GM12878 (cell line): ENCODE data around the gene DMRTB1. TPM values are rescaled to one million over a fixed set of nuclear protein-coding genes. Genes with fewer than 3 reads are reported as not detected.

Source experiments
- ATAC-seq: fragments of 200-7000 bp; cut with Tn5 transposase; 3 replicates; pipeline ENCODE4 v1.9.1; 2020; ENCODE audit warnings: mild to moderate bottlenecking, moderate library complexity
- BruUV-seq: library from RNA; stranded (reverse); fragments of 400-500 nt; replicated peaks from 2 replicates; lab custom pipeline; 2021; lab: Mats Ljungman, UMichigan
- CTCF ChIA-PET: fragments of 300-600 bp; sonication (Branson Sonifier 250); formaldehyde crosslinking; extraction: SDS; loops from one replicate; lab custom pipeline; 2021; ENCODE audit warnings: inconsistent platforms; lab: Yijun Ruan, JAX
- POLR2A ChIA-PET: fragments of 350-600 bp; formaldehyde crosslinking; extraction: SDS; loops from one replicate; lab custom pipeline; 2021; ENCODE audit warnings: inconsistent platforms; lab: Charles Lee
- RAD21 ChIA-PET: fragments of 300-600 bp; sonication (Branson Sonifier 250); formaldehyde crosslinking; loops from one replicate; lab custom pipeline; 2023; ENCODE audit warnings: antibody characterized with exemption; ENCODE audit not compliant: unreplicated experiment; lab: Charles Lee
- SMC1A ChIA-PET: fragments of 300-600 bp; sonication (Branson Sonifier 250); formaldehyde crosslinking; loops from one replicate; lab custom pipeline; 2023; ENCODE audit not compliant: unreplicated experiment, uncharacterized antibody; lab: Charles Lee
- DNase-seq: peaks from one replicate; pipeline ENCODE4 v3.0.0-alpha.2; 2011; ENCODE audit warnings: low read depth, low spot score
- FAIRE-seq: peaks from 3 replicates; lab custom pipeline; 2011; peaks lifted over from hg19 to GRCh38; lab: Jason Lieb, UNC
- H2AFZ ChIP-seq: 2 replicates; pipeline ENCODE4 v1.6.0; 2011; ENCODE audit warnings: low read depth, low read length, control low read depth; ENCODE audit not compliant: control insufficient read depth
- H3K27ac ChIP-seq: 2 replicates; pipeline ENCODE4 v1.5.1; 2011; ENCODE audit warnings: control low read depth; ENCODE audit not compliant: control insufficient read depth, insufficient read depth
- H3K27me3 ChIP-seq, 2 experiments: replicated peaks in 1 of 2; 2 replicates each; pipeline versions ENCODE4 v1.6.0 to v1.6.1; 2011; ENCODE audit warnings: low read length in 1 of 2; ENCODE audit not compliant: control insufficient read depth in 2 of 2, insufficient read depth in 2 of 2
- H3K36me3 ChIP-seq, 2 experiments: 2 replicates each; pipeline ENCODE4 v1.5.1; 2011; ENCODE audit warnings: low read length in 1 of 2; ENCODE audit not compliant: control insufficient read depth in 2 of 2, insufficient read depth in 2 of 2
- H3K4me1 ChIP-seq: 2 replicates; pipeline ENCODE4 v1.6.1; 2011; ENCODE audit warnings: mild to moderate bottlenecking, low read length, moderate library complexity, mixed read lengths; ENCODE audit not compliant: control insufficient read depth, insufficient read depth
- H3K4me2 ChIP-seq: 2 replicates; pipeline ENCODE4 v1.6.0; 2011; ENCODE audit warnings: control low read depth; ENCODE audit not compliant: control insufficient read depth, insufficient read depth
- H3K4me3 ChIP-seq: fragments of 200-600 bp; sonication (generic); 2 replicates; pipeline ENCODE4 v1.5.1; 2016
- H3K79me2 ChIP-seq: 2 replicates; pipeline ENCODE4 v1.6.0; 2011; ENCODE audit warnings: low read length; ENCODE audit not compliant: control insufficient read depth, insufficient read depth
- H3K9ac ChIP-seq: 2 replicates; pipeline ENCODE4 v1.8.0; 2011; ENCODE audit warnings: low read length, control low read depth, mixed read lengths; ENCODE audit not compliant: control insufficient read depth, insufficient read depth
- H3K9me3 ChIP-seq: replicated peaks from 3 replicates; pipeline ENCODE4 v1.5.1; 2011; ENCODE audit warnings: mild to moderate bottlenecking, low read length; ENCODE audit not compliant: control insufficient read depth, insufficient read depth
- H4K20me1 ChIP-seq: 2 replicates; pipeline ENCODE4 v1.6.0; 2011; ENCODE audit not compliant: control insufficient read depth, insufficient read depth
- E2F4 ChIP-seq: IDR thresholded peaks from 2 replicates; pipeline ENCODE4 v1.6.1; 2012; ENCODE audit warnings: low read depth, low read length, improper control_type of control experiment
- ETV6 ChIP-seq, 2 experiments: fragments of 450-650 bp in 1 of 2; IDR thresholded peaks in 1 of 2; conservative IDR thresholded peaks in 1 of 2; 2 replicates each; pipeline ENCODE4 v1.6.1; 2014; ENCODE audit warnings: antibody characterized with exemption in 1 of 2, borderline replicate concordance in 1 of 2, low read depth in 1 of 2, mild to moderate bottlenecking in 1 of 2, moderate library complexity in 1 of 2
- HCFC1 ChIP-seq: fragments of 150-350 bp; IDR thresholded peaks from 2 replicates; pipeline ENCODE4 v1.6.1; 2014; ENCODE audit warnings: low read length
- MYC ChIP-seq: IDR thresholded peaks from 2 replicates; pipeline ENCODE4 v1.6.1; 2011; ENCODE audit warnings: mild to moderate bottlenecking, low read length, moderate library complexity, inconsistent platforms; ENCODE audit not compliant: insufficient read depth, insufficient replicate concordance, insufficient read length, severe bottlenecking
- REST ChIP-seq: IDR thresholded peaks from 2 replicates; pipeline ENCODE4 v1.6.1; 2012; ENCODE audit warnings: mild to moderate bottlenecking, low read depth, low read length
- SMAD1 ChIP-seq: fragments of 450-650 bp; IDR thresholded peaks from 2 replicates; pipeline ENCODE4 v1.6.1; 2018; ENCODE audit warnings: mild to moderate bottlenecking, low read depth; ENCODE audit not compliant: partially characterized antibody
- STAT3 ChIP-seq: IDR thresholded peaks from 2 replicates; pipeline ENCODE4 v1.6.1; 2011; ENCODE audit warnings: low read depth, low read length, improper control_type of control experiment
- TAF1 ChIP-seq: IDR thresholded peaks from 2 replicates; pipeline ENCODE4 v1.6.1; 2011; ENCODE audit warnings: mild to moderate bottlenecking, low read depth, low read length, borderline replicate concordance
- WGBS: methylation state at CpG from one replicate; pipeline ENCODE4 v1.1.6; 2016; ENCODE audit warnings: low lambda C conversion rate; ENCODE audit not compliant: insufficient replicate concordance, insufficient coverage; ENCODE audit errors: missing lambda C conversion rate; 5-methylcytosine and 5-hydroxymethylcytosine counted together
- in situ Hi-C: fragments of 300-500 bp; cut with MboI; formaldehyde crosslinking; loops from 9 replicates; pipeline ENCODE4 v1.14.3; 2018; ENCODE audit warnings: mixed read lengths
- intact Hi-C: fragments of 100-400 bp; cut with micrococcal nuclease; formaldehyde crosslinking; loops from one replicate; pipeline ENCODE4 v1.14.2; 2022; ENCODE audit not compliant: unreplicated experiment
- polyA plus RNA-seq, 11 experiments: library from polyadenylated mRNA; depleted of rRNA in 4 of 11; unstranded in 6 of 11; stranded (reverse) in 5 of 11; fragments of >200 nt; fragmentation: Nextera tagmentation in 4 of 11; fragmentation: Illumina TruSeq in 1 of 11; extraction: Ambion mirVana in 4 of 11; extraction: Trizol in 1 of 11; gene quantifications; 1 replicate in 1 of 11; 2 replicates in 10 of 11; pipeline versions ENCODE4 v1.2.1 to v1.2.3, GENCODE V29; 2011 to 2016; ENCODE audit warnings: inconsistent platforms in 2 of 11, missing spikeins in 2 of 11, low read depth in 1 of 11
- total RNA-seq, 4 experiments: library from RNA; depleted of rRNA in 3 of 4; stranded (reverse); fragments of >200 nt in 3 of 4; fragmentation: Illumina TruSeq in 1 of 4; extraction: Trizol in 1 of 4; gene quantifications; 2 replicates each; pipeline versions ENCODE4 v1.2.1 to v1.2.3, GENCODE V29; 2013 to 2021
- TF ChIP-seq, protein P1 (sequence below): fragments of 450-650 bp; IDR thresholded peaks from 2 replicates; pipeline ENCODE4 v1.6.1; 2016; ENCODE audit warnings: mild to moderate bottlenecking

DMRTB1 gene
- total and polyA plus RNA-seq, 10 of the 15 experiments (the other 5 are each of a cell fraction or from before 2014, with no cell fraction given): not detected

DNA sequence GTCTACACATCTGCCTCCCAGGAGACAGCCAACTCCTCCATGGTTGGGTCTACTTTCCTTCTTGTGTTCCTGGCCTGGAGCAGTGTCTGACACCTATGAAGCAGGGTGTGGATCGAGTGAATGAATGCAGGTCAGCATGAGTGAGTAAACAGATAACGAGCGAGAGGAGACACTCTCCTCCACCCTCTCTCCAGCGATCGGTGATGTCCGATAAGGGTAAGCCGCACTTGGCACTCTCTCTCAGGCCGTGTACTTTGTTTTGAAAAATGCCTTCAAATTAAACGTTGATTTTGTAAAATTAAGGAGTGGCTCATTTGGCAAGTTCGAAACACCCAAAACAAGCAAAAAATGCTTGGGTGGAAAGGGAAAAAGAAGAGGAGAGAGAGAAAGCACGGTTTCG is 43.8 kb upstream of the DMRTB1 start:
- intact Hi-C loops: no loop called here
- Histone ChIP-seq H3K27me3 (no peaks in the 10 kb centered on the region; a peak in 1 of 4 replicates), H3K4me2 (no peak overlapping the region), H3K79me2 (no peaks in the 10 kb centered on the region), H3K27ac (no peak overlapping the region), H3K9ac (no peak overlapping the region), H3K4me3 (no peak overlapping the region), H4K20me1 (no peaks in the 10 kb centered on the region), H3K4me1 (peaks cover 16% of the 10 kb centered on the region), H2AFZ (no peak overlapping the region), H3K9me3 (no peaks in the 10 kb centered on the region), H3K36me3 (no peaks in the 10 kb centered on the region)
- ChIA-PET CTCF (interaction anchor here (0.8 to 4.8 kb wide), 2 partner anchors 11 to 22 kb away, joined by 3 to 20 read pairs; no protein-coding TSS in a partner anchor), SMC1A (no interaction called here), RAD21 (interaction anchor here (1.0 kb wide), 1 partner anchor 25 kb away, joined by 3 read pairs; no protein-coding TSS in a partner anchor), POLR2A (interaction anchor here (1.5 kb wide), 1 partner anchor 91 kb away, joined by 3 read pairs; no protein-coding TSS in a partner anchor)
- DNase-seq: no peak
- 76% methylated on average over 12 of the region's 12 CpGs for WGBS
- FAIRE-seq: no peak
- no TSS peak for BruUV-seq
- in situ Hi-C loops: no loop called here
- no peak for ATAC-seq
- TF ChIP-seq, protein P1, sequence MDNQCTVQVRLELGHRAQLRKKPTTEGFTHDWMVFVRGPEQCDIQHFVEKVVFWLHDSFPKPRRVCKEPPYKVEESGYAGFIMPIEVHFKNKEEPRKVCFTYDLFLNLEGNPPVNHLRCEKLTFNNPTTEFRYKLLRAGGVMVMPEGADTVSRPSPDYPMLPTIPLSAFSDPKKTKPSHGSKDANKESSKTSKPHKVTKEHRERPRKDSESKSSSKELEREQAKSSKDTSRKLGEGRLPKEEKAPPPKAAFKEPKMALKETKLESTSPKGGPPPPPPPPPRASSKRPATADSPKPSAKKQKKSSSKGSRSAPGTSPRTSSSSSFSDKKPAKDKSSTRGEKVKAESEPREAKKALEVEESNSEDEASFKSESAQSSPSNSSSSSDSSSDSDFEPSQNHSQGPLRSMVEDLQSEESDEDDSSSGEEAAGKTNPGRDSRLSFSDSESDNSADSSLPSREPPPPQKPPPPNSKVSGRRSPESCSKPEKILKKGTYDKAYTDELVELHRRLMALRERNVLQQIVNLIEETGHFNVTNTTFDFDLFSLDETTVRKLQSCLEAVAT: 0 out of 2 replicates have a peak, but pooled peaks have one; percentile 44
- TF ChIP-seq ETV6 (conservative IDR thresholded peaks at IDR 0.05 in 1 of 2, IDR thresholded peaks at IDR 0.05 in 1 of 2; ENCODE audit: borderline replicate concordance in 1 of 2, low read depth in 1 of 2): no peak

DNA sequence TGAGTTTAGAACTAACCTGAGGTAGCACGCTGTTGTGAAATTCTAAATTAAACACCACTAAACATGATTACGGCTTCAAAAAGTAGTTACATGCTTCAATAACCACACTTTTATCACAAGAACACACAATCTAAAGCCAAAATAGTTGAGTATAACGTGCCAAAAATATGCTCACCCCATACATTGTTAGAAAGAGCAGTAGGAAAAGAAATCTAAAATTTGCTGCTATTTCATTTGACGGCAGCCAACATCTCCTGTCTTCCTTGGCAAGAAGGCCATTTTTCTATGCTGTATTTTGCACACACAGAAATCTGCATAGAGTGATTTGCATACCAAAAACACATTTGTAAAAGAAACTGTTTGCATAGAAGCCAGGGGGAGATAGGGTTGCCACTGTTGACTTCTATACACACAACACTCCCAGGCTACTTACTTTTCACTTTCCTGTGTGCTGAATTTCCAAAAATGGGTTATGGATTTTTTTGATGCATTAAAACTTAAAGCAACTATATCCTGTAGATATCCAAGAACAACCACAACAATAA is 42.9 kb upstream of the DMRTB1 start:
- no peaks in the 10 kb centered on the region for H3K36me3 ChIP-seq
- DNase-seq (no peak), FAIRE-seq (no peak), ATAC-seq (no peak)
- peaks cover 0 to under 1% of the 10 kb centered on the region in 2 experiments; a peak in 2 of 4 replicates for H3K27me3 ChIP-seq
- in situ Hi-C loops: no loop called here
- POLR2A ChIA-PET: no interaction called here
- H3K4me1 ChIP-seq: peaks cover 16% of the 10 kb centered on the region
- H3K9me3 ChIP-seq: no peaks in the 10 kb centered on the region; the same call in 2 of the 3 replicates
- no peak overlapping the region for H3K9ac ChIP-seq
- 35% methylated on average over 4 of the region's 4 CpGs for WGBS
- no peaks in the 10 kb centered on the region for H3K79me2 ChIP-seq
- intact Hi-C loops: no loop called here
- H4K20me1 ChIP-seq: no peaks in the 10 kb centered on the region
- no peak overlapping the region for H3K27ac ChIP-seq
- BruUV-seq: no TSS peak
- CTCF ChIA-PET: interaction anchor here (0.8 to 4.8 kb wide), 2 partner anchors 12 to 23 kb away, joined by 3 to 20 read pairs; no protein-coding TSS in a partner anchor
- no peak overlapping the region for H2AFZ ChIP-seq
- no peak overlapping the region for H3K4me3 ChIP-seq
- H3K4me2 ChIP-seq: no peak overlapping the region
- RAD21 ChIA-PET: interaction anchor here (1.0 kb wide), 1 partner anchor 26 kb away, joined by 3 read pairs; no protein-coding TSS in a partner anchor
- SMC1A ChIA-PET: no interaction called here
- TF ChIP-seq SMAD1: no peak
- no peak for TF ChIP-seq HCFC1
- no peak for TF ChIP-seq E2F4
- TF ChIP-seq REST: no peak
- TF ChIP-seq TAF1: no peak
- no peak for TF ChIP-seq STAT3
- no peak for TF ChIP-seq MYC
